Activated T-cell treated with anti-CD3 and anti-CD28 coated beads, Interleukin-2, amount 50 U/mL, for 24 hours (primary cell): ENCODE measurements around the gene CRIP3.
"Not testable (repeated sequence)": the region's sequence is repeated elsewhere in the genome, so short reads cannot be mapped to it uniquely, and the experiment has no call there.

Experiments used
- DNase-seq: peaks from one replicate; pipeline ENCODE4 v3.0.0-alpha.2; 2020
- H3K27ac Mint-ChIP-seq: 2 replicates; pipeline ENCODE4 v1.8.0; 2020; ENCODE audit warnings: mild to moderate bottlenecking, mixed read lengths
- H3K27me3 Mint-ChIP-seq: 2 replicates; pipeline ENCODE4 v1.8.0; 2020; ENCODE audit warnings: mixed read lengths
- H3K36me3 Mint-ChIP-seq: 2 replicates; pipeline ENCODE4 v1.8.0; 2020; ENCODE audit warnings: low read depth, mixed read lengths
- H3K4me1 Mint-ChIP-seq: 2 replicates; pipeline ENCODE4 v1.8.0; 2020; ENCODE audit warnings: low read depth, mixed read lengths
- H3K4me3 Mint-ChIP-seq: 2 replicates; pipeline ENCODE4 v1.8.0; 2020; ENCODE audit warnings: mild to moderate bottlenecking, moderate library complexity, mixed read lengths
- H3K9me3 Mint-ChIP-seq: 2 replicates; pipeline ENCODE4 v1.8.0; 2020; ENCODE audit warnings: mixed read lengths

CRIP3 gene

DNA sequence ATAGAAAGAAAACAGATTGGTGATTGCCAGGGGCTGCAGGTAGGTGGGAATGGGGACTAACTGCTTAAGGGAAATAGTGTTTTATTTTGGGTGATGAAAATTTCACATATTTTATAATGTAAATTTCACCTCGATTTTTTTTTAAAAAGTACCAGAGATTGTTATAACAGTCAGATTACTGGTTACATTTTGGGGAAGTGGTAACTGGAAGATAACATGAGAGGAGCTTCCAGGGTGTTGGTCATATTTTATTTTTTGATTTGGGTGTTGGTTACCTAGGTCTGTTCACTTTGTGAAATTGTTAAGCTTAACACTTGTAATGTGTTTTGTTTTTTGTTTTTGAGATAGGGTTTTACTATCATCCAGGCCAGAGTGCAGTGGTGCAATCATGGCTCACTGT is 17.2 kb upstream of the CRIP3 start:
- Mint-ChIP-seq H3K27me3 (no peaks in the 10 kb centered on the region), H3K27ac (no peak overlapping the region), H3K36me3 (peaks cover 2% of the 10 kb centered on the region), H3K4me1 (no peaks in the 10 kb centered on the region), H3K9me3 (no peaks in the 10 kb centered on the region), H3K4me3 (no peak overlapping the region)
- DNase-seq: no peak

DNA sequence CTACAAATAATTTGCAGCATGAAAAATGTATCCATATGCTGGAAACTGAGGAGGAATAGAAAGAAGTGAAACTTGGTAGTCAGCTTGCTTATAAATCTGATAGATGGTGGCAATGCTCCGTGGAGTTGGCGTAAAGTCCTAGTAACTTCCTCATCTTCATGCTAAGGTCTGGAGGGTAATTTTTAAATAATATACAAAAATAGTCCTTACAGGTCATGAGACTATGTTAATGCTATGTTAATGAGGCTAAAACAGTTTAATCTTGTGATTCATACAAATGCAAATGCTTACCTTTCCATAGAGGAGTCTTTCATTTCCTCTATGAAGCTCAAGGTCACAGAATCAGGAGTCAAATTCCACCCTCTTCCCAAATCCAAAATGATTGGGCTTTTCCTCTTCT is 9.4 kb upstream of the CRIP3 start:
- Mint-ChIP-seq H3K27me3 (no peaks in the 10 kb centered on the region), H3K4me1 (no peaks in the 10 kb centered on the region), H3K27ac (no peak overlapping the region), H3K9me3 (no peaks in the 10 kb centered on the region), H3K4me3 (no peak overlapping the region), H3K36me3 (no peaks in the 10 kb centered on the region)
- no peak for DNase-seq

DNA sequence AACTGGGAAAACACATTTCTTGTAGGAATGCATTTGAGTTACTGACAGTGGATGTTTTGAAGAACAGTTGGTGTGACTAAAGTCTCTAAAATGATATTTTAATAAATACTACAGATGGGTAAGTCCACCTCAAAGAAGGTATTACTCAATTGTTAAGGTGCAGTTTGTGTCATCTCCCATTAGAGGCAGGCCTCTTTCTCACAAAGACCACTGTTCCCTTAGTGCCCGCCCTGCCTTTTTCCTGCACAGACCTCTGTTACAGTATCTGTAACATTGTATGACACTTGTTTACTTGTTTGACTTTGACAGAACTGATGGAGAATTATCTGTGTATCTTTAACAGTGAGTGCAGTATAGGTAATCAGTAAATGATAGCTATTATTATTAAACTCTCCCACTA is 5.2 kb upstream of the CRIP3 start:
- H3K27ac Mint-ChIP-seq: no peak overlapping the region
- no peak overlapping the region for H3K4me3 Mint-ChIP-seq
- no peaks in the 10 kb centered on the region for H3K27me3 Mint-ChIP-seq
- no peaks in the 10 kb centered on the region for H3K36me3 Mint-ChIP-seq
- DNase-seq: no peak
- H3K9me3 Mint-ChIP-seq: no peaks in the 10 kb centered on the region
- peaks cover 11% of the 10 kb centered on the region for H3K4me1 Mint-ChIP-seq

DNA sequence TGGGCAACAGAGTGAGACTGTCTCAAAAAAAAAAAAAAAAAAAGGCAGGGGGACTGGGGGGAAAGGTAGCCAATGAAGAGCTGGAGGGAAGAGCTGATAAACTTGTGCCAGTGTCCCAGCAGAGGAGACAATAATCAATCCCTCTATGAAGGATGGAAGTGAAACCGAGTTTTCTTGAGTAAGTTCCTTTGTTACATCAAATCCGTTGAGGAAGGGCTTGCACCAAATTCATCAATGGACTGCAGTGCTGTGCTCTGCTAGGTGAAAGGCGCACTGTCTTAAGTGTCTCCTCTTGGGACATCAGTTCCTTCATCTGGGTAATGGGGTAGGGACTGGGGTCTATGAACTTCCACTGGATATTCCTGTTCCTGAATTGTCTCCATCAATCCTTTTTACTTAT is 3.0 kb upstream of the CRIP3 start:
- DNase-seq: no peak
- no peak overlapping the region for H3K4me3 Mint-ChIP-seq
- H3K4me1 Mint-ChIP-seq: peaks cover 16% of the 10 kb centered on the region
- no peaks in the 10 kb centered on the region for H3K36me3 Mint-ChIP-seq
- H3K27me3 Mint-ChIP-seq: no peaks in the 10 kb centered on the region
- H3K27ac Mint-ChIP-seq: no peak overlapping the region
- no peaks in the 10 kb centered on the region for H3K9me3 Mint-ChIP-seq

DNA sequence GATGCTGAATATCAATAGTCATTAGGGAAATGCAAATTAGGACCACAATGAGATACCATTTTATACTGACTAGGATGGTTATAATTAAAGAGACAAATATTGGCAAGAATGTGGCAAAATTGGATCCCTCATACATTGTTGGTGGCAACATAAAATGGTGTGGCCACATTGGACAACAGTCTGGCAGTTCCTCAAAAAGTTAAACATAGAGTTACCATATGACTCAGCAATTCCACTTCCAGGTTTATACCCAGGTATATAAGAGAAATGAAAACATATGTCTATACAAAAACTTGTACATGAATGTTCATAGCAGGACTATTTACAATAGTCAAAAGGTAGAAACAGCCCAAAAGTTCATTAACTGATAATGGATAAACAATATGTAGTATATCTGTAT is 2.0 kb upstream of the CRIP3 start:
- peaks cover 16% of the 10 kb centered on the region for H3K4me1 Mint-ChIP-seq
- H3K36me3 Mint-ChIP-seq: no peaks in the 10 kb centered on the region
- H3K4me3 Mint-ChIP-seq: no peak overlapping the region
- H3K27me3 Mint-ChIP-seq: no peaks in the 10 kb centered on the region
- DNase-seq: no peak
- no peak overlapping the region for H3K27ac Mint-ChIP-seq
- H3K9me3 Mint-ChIP-seq: no peaks in the 10 kb centered on the region

DNA sequence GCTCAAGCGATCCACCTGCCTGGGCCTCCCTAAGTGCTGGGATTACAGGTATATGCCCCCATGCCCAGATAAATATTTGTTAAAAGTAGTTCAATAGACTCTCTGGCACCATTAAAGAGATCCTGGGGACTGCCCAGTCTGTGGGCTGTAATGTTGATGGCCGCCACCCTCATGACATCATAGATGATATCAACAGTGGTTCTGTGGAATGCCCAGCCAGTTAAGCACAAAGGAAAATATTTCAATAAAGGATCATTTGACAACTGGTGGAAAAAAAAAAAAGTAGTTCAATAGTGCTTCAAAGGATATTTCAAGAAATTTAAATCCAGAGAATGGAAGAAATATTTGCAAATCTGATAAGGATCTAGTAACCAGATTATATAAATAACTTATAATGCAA is 1.5 kb upstream of the CRIP3 start:
- Mint-ChIP-seq H3K27ac (no peak overlapping the region), H3K27me3 (no peaks in the 10 kb centered on the region), H3K4me3 (no peak overlapping the region), H3K9me3 (no peaks in the 10 kb centered on the region), H3K4me1 (peaks cover 16% of the 10 kb centered on the region), H3K36me3 (no peaks in the 10 kb centered on the region)
- no peak for DNase-seq

DNA sequence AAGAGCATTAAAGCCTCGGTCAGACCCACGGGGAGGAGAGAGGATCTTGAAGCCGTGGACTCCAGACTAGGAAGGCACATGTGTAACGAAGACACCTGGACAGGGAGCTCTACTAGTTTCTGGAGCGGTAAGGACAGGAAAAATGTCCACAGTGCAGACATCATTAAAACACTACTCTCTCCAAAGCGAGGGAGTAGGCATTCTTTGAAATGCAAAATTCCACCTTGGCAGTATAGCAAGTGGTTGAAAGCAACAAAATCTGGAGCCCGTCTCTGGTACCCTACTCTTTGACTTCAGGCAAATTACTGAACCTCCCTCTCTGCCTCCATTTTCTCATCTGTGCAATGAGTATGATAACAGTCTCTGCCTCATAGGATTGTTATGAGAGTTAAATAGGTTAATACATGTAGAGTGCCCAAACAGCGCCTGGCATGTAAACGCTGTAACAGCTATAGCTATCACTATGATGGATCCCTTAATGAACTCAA is 408 bp upstream of the CRIP3 start:
- H3K4me3 Mint-ChIP-seq: peak overlapping the region; percentile 76
- peaks cover 16% of the 10 kb centered on the region for H3K4me1 Mint-ChIP-seq
- no peak overlapping the region for H3K27ac Mint-ChIP-seq

DNA sequence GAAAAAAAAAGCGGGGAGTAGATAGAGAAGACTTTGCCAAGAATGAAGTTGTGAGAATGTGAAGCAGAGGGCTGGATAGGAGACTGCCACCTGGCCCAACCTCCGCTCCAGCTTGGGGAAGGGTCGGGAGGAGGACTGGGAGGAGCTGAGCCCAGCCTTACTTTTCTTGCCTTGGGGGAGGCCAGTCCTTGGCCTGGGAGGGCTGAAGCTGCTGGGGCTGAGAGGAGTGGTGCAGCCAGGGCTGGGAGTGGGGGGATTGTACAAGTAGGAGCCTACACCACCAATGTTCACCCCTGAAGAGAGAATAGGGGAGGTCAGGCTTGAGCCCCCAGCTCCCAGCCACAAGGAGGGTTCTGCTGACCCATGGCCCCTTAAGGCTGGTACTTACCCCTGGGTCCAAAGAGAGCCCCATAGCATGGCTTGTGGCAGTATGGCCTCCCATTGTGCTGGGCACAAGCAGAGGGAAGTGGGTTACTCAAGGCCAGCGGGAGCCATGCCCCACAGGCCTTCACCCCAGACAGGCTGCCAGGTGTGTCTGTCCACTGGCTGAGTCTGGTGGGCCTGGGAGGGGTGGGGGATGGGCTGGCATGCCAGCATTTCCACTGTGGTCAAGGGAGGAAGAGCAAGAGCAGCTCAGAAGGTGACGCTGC is 1.1 kb downstream of the CRIP3 start:
- Mint-ChIP-seq H3K9me3 (no peaks in the 10 kb centered on the region), H3K27me3 (no peaks in the 10 kb centered on the region), H3K36me3 (no peaks in the 10 kb centered on the region), H3K4me1 (peaks cover 16% of the 10 kb centered on the region), H3K4me3 (no peak overlapping the region), H3K27ac (no peak overlapping the region)
- no peak for DNase-seq

More for the DNA sequence above, 408 bp upstream of the CRIP3 start:
- Mint-ChIP-seq H3K27me3 (no peaks in the 10 kb centered on the region), H3K36me3 (no peaks in the 10 kb centered on the region), H3K9me3 (no peaks in the 10 kb centered on the region)
- no peak for DNase-seq

DNA sequence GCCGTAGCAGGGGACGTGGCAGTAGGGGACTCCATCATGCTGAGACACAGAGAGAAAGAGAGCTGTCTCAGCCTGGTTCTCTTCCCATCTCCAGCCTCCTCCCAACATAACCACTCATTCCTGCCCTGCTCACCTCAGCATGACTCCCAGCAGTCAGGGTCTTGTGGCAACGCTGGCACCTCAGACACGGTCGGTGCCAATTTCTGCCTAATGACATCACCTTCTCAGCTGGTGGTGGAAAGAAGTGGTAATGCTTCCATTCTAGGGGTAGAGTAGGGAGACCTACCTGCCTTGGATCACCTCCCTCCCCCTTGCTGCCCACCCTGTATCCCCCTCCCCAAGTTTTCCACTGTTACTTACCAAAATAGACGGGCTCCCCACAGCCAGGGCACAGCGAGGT is 2.5 kb downstream of the CRIP3 start:
- no peak for DNase-seq
- Mint-ChIP-seq H3K27me3 (no peaks in the 10 kb centered on the region), H3K27ac (no peak overlapping the region), H3K36me3 (no peaks in the 10 kb centered on the region), H3K9me3 (no peaks in the 10 kb centered on the region), H3K4me1 (peaks cover 16% of the 10 kb centered on the region), H3K4me3 (no peak overlapping the region)

DNA sequence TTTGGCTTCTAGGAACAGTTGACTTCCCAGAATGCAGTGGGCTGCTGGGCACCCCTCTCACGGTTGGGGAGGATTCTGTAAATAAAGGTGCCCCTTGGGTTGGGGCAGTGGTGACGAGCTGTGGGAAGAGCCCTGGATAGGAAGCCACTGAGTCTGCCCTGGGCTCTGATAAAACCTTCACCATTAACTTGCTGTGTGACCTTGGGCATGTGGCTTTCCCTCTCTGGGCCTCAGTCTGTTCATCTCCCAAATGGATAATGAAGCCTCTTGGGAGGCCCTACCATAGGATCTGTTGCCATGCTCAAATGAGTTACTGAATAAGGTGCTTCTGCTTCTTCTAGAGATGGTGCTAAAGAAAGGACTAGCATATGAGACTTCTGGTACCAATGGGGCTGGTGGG is 3.7 kb downstream of the CRIP3 start:
- H3K27me3 Mint-ChIP-seq: no peaks in the 10 kb centered on the region
- H3K36me3 Mint-ChIP-seq: no peaks in the 10 kb centered on the region
- H3K27ac Mint-ChIP-seq: no peak overlapping the region
- no peak overlapping the region for H3K4me3 Mint-ChIP-seq
- no peak for DNase-seq
- H3K4me1 Mint-ChIP-seq: peaks cover 11% of the 10 kb centered on the region
- no peaks in the 10 kb centered on the region for H3K9me3 Mint-ChIP-seq

DNA sequence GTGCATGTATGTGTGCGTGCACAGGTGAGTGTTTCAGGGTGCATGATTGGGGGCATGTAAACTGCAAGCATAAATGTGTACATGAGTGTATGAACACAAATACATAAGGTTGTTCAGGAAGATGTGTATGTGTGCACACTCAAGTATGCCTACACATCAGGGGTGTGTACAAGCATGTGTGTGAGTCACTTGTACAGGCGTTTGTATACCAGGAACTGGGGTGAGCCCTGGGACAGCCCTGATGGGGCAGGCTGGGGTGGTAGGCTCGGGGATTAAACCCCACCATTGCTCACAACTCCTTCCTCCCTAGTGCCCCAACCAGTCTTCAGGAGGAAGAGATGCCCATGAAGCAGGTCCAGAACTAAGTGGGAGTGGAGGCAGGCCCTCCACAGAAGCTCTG is 4.3 kb downstream of the CRIP3 start:
- Mint-ChIP-seq H3K4me1 (peaks cover 11% of the 10 kb centered on the region), H3K27me3 (no peaks in the 10 kb centered on the region), H3K36me3 (no peaks in the 10 kb centered on the region), H3K4me3 (no peak overlapping the region), H3K9me3 (no peaks in the 10 kb centered on the region), H3K27ac (no peak overlapping the region)
- DNase-seq: no peak

DNA sequence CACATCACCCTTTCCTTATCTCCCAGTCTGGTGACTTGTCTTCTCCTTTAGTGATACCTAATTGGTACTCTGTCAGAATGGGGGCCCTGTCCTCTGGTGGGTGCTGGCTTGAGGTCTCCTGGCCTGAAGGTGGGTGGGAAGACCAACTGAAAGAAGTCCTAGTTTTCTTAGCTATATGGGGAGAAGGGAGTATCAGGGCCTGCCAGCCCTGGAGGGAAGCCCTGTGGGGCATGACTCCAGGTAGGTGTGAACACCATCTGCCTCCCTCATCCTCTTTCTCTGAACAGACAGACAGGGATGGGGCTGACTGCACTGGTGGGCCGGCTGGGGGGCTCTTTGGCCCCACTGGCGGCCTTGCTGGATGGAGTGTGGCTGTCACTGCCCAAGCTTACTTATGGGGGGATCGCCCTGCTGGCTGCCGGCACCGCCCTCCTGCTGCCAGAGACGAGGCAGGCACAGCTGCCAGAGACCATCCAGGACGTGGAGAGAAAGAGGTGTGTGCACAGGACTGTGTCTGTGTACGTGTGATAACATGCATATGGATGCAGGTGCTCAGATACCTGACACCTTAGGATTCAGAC is 4.8 kb downstream of the CRIP3 start:
- no peak for DNase-seq
- Mint-ChIP-seq H3K9me3 (no peaks in the 10 kb centered on the region), H3K27ac (no peak overlapping the region), H3K4me3 (no peak overlapping the region), H3K36me3 (no peaks in the 10 kb centered on the region), H3K4me1 (peaks cover 5% of the 10 kb centered on the region), H3K27me3 (peaks cover 2% of the 10 kb centered on the region)

DNA sequence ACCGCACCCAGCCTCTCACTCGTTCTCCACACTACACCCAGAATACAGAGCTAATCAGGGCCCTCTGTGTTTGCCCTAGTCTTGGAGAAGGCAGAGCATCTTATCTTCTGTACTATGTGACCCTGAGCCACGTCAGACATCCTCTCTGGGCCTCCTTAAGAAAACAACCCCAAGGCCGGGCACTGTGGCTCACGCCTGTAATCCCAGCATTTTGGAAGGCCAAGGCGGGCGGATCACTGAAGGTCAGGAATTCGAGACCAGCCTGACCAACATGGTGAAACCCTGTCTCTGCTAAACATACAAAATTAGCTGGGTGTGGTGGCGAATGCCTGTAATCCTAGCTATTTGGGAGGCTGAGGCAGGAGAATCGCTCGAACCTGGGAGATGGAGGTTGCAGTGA is 5.6 kb downstream of the CRIP3 start:
- H3K27ac Mint-ChIP-seq, H3K9me3 Mint-ChIP-seq, H3K27me3 Mint-ChIP-seq, H3K36me3 Mint-ChIP-seq, H3K4me1 Mint-ChIP-seq, H3K4me3 Mint-ChIP-seq, DNase-seq: not testable (repeated sequence)

DNA sequence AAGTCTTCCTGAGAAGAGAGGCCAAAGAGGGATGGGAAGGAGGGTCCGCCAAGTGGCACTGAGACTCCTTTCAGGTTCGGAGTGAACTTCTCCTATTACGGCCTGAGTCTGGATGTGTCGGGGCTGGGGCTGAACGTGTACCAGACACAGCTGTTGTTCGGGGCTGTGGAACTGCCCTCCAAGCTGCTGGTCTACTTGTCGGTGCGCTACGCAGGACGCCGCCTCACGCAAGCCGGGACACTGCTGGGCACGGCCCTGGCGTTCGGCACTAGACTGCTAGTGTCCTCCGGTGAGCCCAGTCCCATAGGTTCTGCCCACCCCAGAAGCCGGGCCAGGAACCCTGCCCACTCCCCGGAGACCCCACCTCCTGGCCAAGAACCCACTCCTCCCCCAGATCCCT is 6.5 kb downstream of the CRIP3 start:
- peaks cover 6% of the 10 kb centered on the region for H3K27me3 Mint-ChIP-seq
- no peaks in the 10 kb centered on the region for H3K9me3 Mint-ChIP-seq

DNA sequence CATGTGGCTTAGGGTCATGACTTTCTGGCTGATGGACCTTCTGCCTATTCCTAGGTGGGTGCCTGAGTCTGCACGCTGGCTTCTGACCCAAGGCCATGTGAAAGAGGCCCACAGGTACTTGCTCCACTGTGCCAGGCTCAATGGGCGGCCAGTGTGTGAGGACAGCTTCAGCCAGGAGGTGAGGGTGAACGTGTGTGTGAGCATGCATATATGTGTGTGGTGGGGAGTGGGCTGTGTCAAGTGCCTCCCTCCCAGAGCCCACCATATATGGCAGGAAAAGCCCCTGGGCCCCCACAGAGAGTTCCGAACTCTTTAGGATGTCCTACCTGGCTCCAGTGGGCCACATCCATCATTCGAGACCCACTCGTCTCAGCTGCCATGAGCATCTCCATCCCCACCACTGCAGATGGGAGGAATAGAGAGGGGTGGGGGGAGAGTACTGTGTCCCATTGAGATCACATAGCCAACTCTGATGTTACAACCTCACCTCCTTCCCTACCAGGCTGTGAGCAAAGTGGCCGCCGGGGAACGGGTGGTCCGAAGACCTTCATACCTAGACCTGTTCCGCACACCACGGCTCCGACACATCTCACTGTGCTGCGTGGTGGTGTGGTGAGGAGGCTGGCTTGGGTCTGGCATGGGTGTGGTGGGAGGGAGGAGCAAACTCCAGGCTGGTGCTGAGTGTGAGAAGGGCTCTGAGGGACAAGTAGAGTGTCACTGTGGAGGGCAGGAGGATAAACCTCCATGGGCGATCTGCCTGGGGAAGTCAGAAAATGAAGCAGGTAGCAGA is 7.3 kb downstream of the CRIP3 start:
- no peak for DNase-seq
- Mint-ChIP-seq H3K36me3 (no peaks in the 10 kb centered on the region), H3K9me3 (no peaks in the 10 kb centered on the region), H3K27me3 (peaks cover 6% of the 10 kb centered on the region), H3K4me3 (no peak overlapping the region), H3K27ac (no peak overlapping the region), H3K4me1 (no peaks in the 10 kb centered on the region)

More for the DNA sequence above, 6.5 kb downstream of the CRIP3 start:
- H3K27ac Mint-ChIP-seq: no peak overlapping the region
- no peaks in the 10 kb centered on the region for H3K36me3 Mint-ChIP-seq
- H3K4me1 Mint-ChIP-seq: no peaks in the 10 kb centered on the region
- DNase-seq: no peak
- H3K4me3 Mint-ChIP-seq: no peak overlapping the region
